Esophagus squamous epithelium (tissue), 5 donors: ENCODE measurements around the gene LAMTOR5. TPM values are rescaled to one million over a fixed set of nuclear protein-coding genes. Genes with fewer than 3 reads are reported as not detected.
A peak's percentile ranks its signal among the peaks of the same experiment; 100 is the strongest.

Source experiments
- DNase-seq: peaks from one replicate; lab custom pipeline; 2025; lab: John Stamatoyannopoulos, UW
- H3K27ac ChIP-seq, 4 donors: fragments of 200-600 bp; sonication (generic); one replicate each; pipeline ENCODE4 v1.5.1; 2016 to 2019; ENCODE audit warnings: mild to moderate bottlenecking in 1 of 4
- H3K27me3 ChIP-seq, 4 donors: fragments of 200-600 bp; sonication (generic); 1 replicate in 3 of 4; 2 replicates in 1 of 4; pipeline versions ENCODE4 v1.5.1 to v1.6.0; 2017 to 2021; ENCODE audit warnings: antibody characterized with exemption in 1 of 4
- H3K36me3 ChIP-seq, 3 donors: fragments of 200-600 bp; sonication (generic); one replicate each; pipeline ENCODE4 v1.5.1; 2016 to 2019
- H3K4me1 ChIP-seq, 3 donors: fragments of 200-600 bp; sonication (generic); one replicate each; pipeline ENCODE4 v1.5.1; 2017 to 2019
- H3K4me3 ChIP-seq, 4 donors: fragments of 200-600 bp; sonication (generic); 1 replicate in 3 of 4; 2 replicates in 1 of 4; pipeline ENCODE4 v1.5.1; 2016 to 2019; ENCODE audit warnings: mild to moderate bottlenecking in 2 of 4, moderate library complexity in 1 of 4
- H3K9me3 ChIP-seq, 3 donors: fragments of 200-600 bp; sonication (generic); one replicate each; pipeline ENCODE4 v1.5.1; 2016 to 2019
- CTCF ChIP-seq, 6 experiments: fragments of 450-650 bp in 4 of 6; fragments of 200-600 bp in 2 of 6; sonication (generic) in 2 of 6; IDR thresholded peaks; one replicate each; pipeline ENCODE4 v1.5.1; 2016 to 2019; ENCODE audit warnings: antibody characterized with exemption in 6 of 6, mild to moderate bottlenecking in 4 of 6, moderate library complexity in 4 of 6
- POLR2A ChIP-seq, 4 donors: fragments of 450-650 bp; IDR thresholded peaks; one replicate each; pipeline ENCODE4 v1.6.1; 2017; ENCODE audit warnings: antibody characterized with exemption in 4 of 4, mild to moderate bottlenecking in 4 of 4, moderate library complexity in 3 of 4
- WGBS, 2 donors: methylation state at CpG; one replicate each; pipeline ENCODE4 v1.1.5; 2018; 5-methylcytosine and 5-hydroxymethylcytosine counted together
- intact Hi-C: fragments of 100-400 bp; cut with DNase I; formaldehyde crosslinking; loops from one replicate; pipeline ENCODE4 v1.15.0; 2022
- total RNA-seq, 4 donors: library from RNA; depleted of rRNA; stranded (reverse); fragments of >200 nt; gene quantifications; one replicate each; pipeline ENCODE4 v1.1.0, GENCODE V29; 2016
- donor health status: DM: yes; HTN: yes; CAD: no.

Gene LAMTOR5
- total RNA-seq, 4 donors from 2014 or later = 31.6 to 113 (median 99.1) TPM

GRCh38 chr1:110387048-110387754, 20.3 kb downstream of the LAMTOR5 start:
- no peak for DNase-seq
- Histone ChIP-seq H3K4me3 (no peak overlapping the region), H3K9me3 (no peaks in the 10 kb centered on the region), H3K27ac (no peak overlapping the region), H3K36me3 (peaks cover 0 to 10% (median 4%) of the 10 kb centered on the region in 3 donors), H3K27me3 (no peaks in the 10 kb centered on the region), H3K4me1 (peaks cover 0 to 40% (median 12%) of the 10 kb centered on the region in 3 donors)
- no peak for TF ChIP-seq POLR2A (IDR thresholded peaks at IDR 0.05)
- intact Hi-C loops = no loop called here
- WGBS, 2 donors = 95 to 100% methylated on average over 1 of the region's 1 CpG

DNA sequence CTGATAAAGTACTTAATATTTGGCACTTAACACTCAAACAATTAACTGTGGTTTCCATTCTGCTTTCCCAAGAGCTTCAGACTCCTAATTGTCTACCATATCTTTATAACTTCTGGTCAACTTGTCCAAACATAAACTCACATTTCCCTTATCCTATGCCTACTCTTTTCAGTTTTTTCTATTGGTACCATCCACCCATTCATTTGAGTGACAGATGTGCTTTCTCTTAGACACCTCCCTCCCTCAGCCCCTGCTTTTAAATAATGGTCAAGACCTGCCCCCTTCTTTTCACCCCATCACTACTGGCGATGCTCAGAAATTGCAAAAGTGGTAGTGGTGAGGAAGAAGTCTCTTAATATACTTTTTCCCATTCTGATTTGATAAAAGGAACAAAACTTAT, 22.1 kb downstream of the LAMTOR5 start:
- Histone ChIP-seq H3K4me3 (no peak overlapping the region), H3K27ac (no peak overlapping the region), H3K27me3 (no peaks in the 10 kb centered on the region), H3K36me3 (peaks cover 0 to 26% (median 4%) of the 10 kb centered on the region in 3 donors), H3K4me1 (peaks cover 0 to 23% (median 12%) of the 10 kb centered on the region in 3 donors), H3K9me3 (no peaks in the 10 kb centered on the region)
- intact Hi-C loops = no loop called here
- DNase-seq = no peak
- 100% methylated on average over 1 of the region's 1 CpG for WGBS, 2 donors
- TF ChIP-seq POLR2A (IDR thresholded peaks at IDR 0.05) (no peak), CTCF (IDR thresholded peaks at IDR 0.05) (no peak)

GRCh38 chr1:110384581-110385321, 22.7 kb downstream of the LAMTOR5 start:
- Histone ChIP-seq H3K4me1 (peaks cover 0 to 21% (median 12%) of the 10 kb centered on the region in 3 donors), H3K4me3 (no peak overlapping the region), H3K27me3 (no peaks in the 10 kb centered on the region), H3K9me3 (no peaks in the 10 kb centered on the region), H3K27ac (peak overlapping the region in 2 of 4 donors; percentile 26 to 39), H3K36me3 (peaks cover 0 to 32% (median 4%) of the 10 kb centered on the region in 3 donors)
- TF ChIP-seq POLR2A (IDR thresholded peaks at IDR 0.05) (no peak), CTCF (IDR thresholded peaks at IDR 0.05) (no peak)
- intact Hi-C loops = no loop called here
- DNase-seq = no peak
- whole genome bisulfite sequencing, 2 donors = 92 to 94% methylated on average over 13 to 15 of the region's 19 CpGs

DNA sequence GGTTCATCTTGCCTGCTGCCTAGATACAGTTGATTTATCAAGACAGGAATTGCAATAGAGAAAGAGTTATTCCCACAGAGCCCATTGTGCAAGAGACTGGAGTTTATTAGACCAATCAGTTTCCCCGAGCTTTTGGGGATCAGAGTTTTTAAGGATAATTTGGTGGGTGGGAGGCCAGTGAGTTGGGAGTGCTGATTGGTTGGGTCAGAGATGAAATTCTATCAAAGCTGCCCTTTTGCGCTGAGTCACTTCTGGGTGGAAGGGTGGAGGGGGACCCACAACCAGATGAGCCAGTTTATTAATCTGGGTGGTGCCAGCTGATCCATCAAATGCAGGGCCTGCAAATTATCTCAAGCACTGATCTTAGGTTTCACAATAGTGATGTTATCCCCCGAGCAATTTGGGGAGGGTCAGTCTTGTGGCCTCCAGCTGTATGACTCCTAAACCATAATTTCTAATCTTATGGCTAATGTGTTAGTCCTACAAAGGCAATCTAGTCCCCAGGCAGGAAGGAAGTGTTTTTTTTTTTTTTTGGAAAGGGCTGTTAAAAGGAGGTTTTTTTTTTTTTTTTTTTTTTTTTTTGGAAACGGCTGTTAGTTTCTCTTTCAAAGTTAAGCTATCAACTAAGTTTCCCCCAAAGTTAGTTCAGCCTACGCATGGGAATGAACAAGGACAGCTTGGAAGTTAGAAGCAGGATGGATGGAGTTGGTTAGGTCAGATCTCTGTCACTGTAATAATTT, 24.1 kb downstream of the LAMTOR5 start:
- intact Hi-C loops = no loop called here
- Histone ChIP-seq H3K9me3 (no peaks in the 10 kb centered on the region), H3K27ac (peak overlapping the region in 3 of 4 donors; percentile 26 to 64 (median 39)), H3K4me1 (peaks cover 0 to 21% (median 12%) of the 10 kb centered on the region in 3 donors), H3K4me3 (no peak overlapping the region), H3K36me3 (peaks cover 0 to 43% (median 4%) of the 10 kb centered on the region in 3 donors), H3K27me3 (no peaks in the 10 kb centered on the region)
- TF ChIP-seq CTCF (IDR thresholded peaks at IDR 0.05) = no peak
- no peak for TF ChIP-seq POLR2A (IDR thresholded peaks at IDR 0.05)
- WGBS, 2 donors = 54 to 65% methylated on average over 5 of the region's 5 CpGs
- DNase-seq = no peak

- no peak for DNase-seq
- Histone ChIP-seq H3K27me3 (no peaks in the 10 kb centered on the region), H3K9me3 (no peaks in the 10 kb centered on the region), H3K4me1 (peaks cover 0 to 21% (median 12%) of the 10 kb centered on the region in 3 donors), H3K4me3 (no peak overlapping the region), H3K27ac (peak overlapping the region in 3 of 4 donors; percentile 16 to 65 (median 31)), H3K36me3 (peaks cover 0 to 62% (median 0%) of the 10 kb centered on the region in 3 donors)
- WGBS, 2 donors = 63 to 81% methylated on average over 10 of the region's 10 CpGs
- no peak for TF ChIP-seq CTCF (IDR thresholded peaks at IDR 0.05)
- no peak for TF ChIP-seq POLR2A (IDR thresholded peaks at IDR 0.05)
- intact Hi-C loops = no loop called here
Observed at GRCh38 chr1:110380672-110381283, 26.7 kb downstream of the LAMTOR5 start.
